ENCODE measurements around the gene SORCS3. TPM values are rescaled to one million over a fixed set of nuclear protein-coding genes. Genes with fewer than 3 reads are reported as not detected.

SORCS3 gene
- total and polyA plus RNA-seq, 2 of the 4 experiments (the other 2 are of a cell fraction): not detected

DNA sequence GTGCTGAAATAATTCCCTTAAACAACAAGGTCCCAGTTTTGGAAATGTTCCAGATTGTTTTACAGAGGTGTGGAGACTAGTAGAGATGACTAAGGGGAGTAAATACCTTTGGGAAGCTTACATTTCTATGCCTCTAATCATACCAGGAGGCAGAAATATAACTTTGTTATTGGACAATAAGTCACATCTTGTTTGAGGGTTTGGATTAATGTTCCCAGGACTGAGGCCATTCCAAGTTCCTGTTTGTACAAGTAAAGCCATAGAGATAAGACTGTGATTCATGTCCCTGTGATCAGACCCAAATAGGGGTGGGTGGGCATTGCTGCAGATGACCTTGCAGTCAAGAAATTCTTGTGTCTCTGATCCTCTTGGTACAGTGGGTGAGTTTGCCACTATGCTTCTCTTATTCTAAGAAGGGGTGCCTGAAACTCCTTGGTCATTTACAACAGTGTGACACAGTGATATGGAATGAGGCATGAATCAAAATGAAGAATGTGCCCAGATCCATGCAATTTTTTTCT, 508.3 kb downstream of the SORCS3 start:
- Histone ChIP-seq H2BK5ac (ENCODE audit: low read depth, low read length, poor library complexity, severe bottlenecking) (no peak overlapping the region), H2BK120ac (ENCODE audit: low read depth, low read length) (no peak overlapping the region), H4K91ac (ENCODE audit: insufficient read depth, low read depth, low read length) (no peak overlapping the region), H3K27ac (ENCODE audit: insufficient read depth, low read length) (no peak overlapping the region), H2AFZ (replicated peaks; ENCODE audit: low read length, poor library complexity) (no peak overlapping the region), H3K9ac (ENCODE audit: low read depth, low read length) (no peak overlapping the region), H3K14ac (replicated peaks; ENCODE audit: low read depth, low read length) (no peak overlapping the region), H3K9me3 (ENCODE audit: control insufficient read depth, insufficient read depth, low read length) (peaks cover 10% of the 10 kb centered on the region), H3K79me1 (ENCODE audit: low read depth in 1 of 2, low read length in 2 of 2) (no peaks in the 10 kb centered on the region), H3K36me3 (ENCODE audit: control insufficient read depth, insufficient read depth, low read length) (no peaks in the 10 kb centered on the region), H2AK5ac (ENCODE audit: low read depth, low read length) (no peak overlapping the region), H4K5ac (ENCODE audit: low read depth, low read length) (no peak overlapping the region), H4K20me1 (ENCODE audit: insufficient read depth, low read length) (no peaks in the 10 kb centered on the region), H3K4ac (ENCODE audit: low read depth, low read length) (no peak overlapping the region), H2BK20ac (ENCODE audit: low read depth, low read length) (no peak overlapping the region), H3K56ac (ENCODE audit: extremely low read depth, insufficient read depth, low read length) (no peak overlapping the region), H3K4me1 (ENCODE audit: control insufficient read depth, insufficient read depth, low read length) (no peaks in the 10 kb centered on the region), H2AK9ac (replicated peaks; ENCODE audit: low read depth, low read length, poor library complexity) (no peak overlapping the region), H3K4me2 (ENCODE audit: low read depth, low read length) (no peak overlapping the region), H2BK15ac (ENCODE audit: low read depth, low read length) (no peak overlapping the region), H3K9me1 (ENCODE audit: insufficient read depth, low read length) (no peaks in the 10 kb centered on the region), H3K27me3 (ENCODE audit: control insufficient read depth, insufficient read depth, low read length) (no peaks in the 10 kb centered on the region), H4K8ac (ENCODE audit: low read depth in 2 of 2, low read length in 2 of 2) (no peak overlapping the region), H3K4me3 (ENCODE audit: insufficient read depth, low read depth, low read length) (no peak overlapping the region), H3K18ac (ENCODE audit: low read depth, low read length) (no peak overlapping the region), H3K23ac (ENCODE audit: low read depth, low read length) (no peak overlapping the region)
- POLR2A ChIA-PET (ENCODE audit: unreplicated experiment): no interaction called here
- BruUV-seq (replicated peaks): no TSS peak
- in situ Hi-C loops (cut with MboI; ENCODE audit: low sequenced_read_pairs) (no loop called here), intact Hi-C loops (cut with micrococcal nuclease) (no loop called here), dilution Hi-C loops (cut with HindIII; ENCODE audit: low sequenced_read_pairs, unreplicated experiment) (no loop called here)
- TF ChIP-seq CHD1 (IDR thresholded peaks at IDR 0.05; ENCODE audit: low read depth, low read length): no peak
- TF ChIP-seq, protein P1, sequence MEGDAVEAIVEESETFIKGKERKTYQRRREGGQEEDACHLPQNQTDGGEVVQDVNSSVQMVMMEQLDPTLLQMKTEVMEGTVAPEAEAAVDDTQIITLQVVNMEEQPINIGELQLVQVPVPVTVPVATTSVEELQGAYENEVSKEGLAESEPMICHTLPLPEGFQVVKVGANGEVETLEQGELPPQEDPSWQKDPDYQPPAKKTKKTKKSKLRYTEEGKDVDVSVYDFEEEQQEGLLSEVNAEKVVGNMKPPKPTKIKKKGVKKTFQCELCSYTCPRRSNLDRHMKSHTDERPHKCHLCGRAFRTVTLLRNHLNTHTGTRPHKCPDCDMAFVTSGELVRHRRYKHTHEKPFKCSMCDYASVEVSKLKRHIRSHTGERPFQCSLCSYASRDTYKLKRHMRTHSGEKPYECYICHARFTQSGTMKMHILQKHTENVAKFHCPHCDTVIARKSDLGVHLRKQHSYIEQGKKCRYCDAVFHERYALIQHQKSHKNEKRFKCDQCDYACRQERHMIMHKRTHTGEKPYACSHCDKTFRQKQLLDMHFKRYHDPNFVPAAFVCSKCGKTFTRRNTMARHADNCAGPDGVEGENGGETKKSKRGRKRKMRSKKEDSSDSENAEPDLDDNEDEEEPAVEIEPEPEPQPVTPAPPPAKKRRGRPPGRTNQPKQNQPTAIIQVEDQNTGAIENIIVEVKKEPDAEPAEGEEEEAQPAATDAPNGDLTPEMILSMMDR (conservative IDR thresholded peaks at IDR 0.05; ENCODE audit: low read depth, low read length): no peak
- TF ChIP-seq, protein P2, sequence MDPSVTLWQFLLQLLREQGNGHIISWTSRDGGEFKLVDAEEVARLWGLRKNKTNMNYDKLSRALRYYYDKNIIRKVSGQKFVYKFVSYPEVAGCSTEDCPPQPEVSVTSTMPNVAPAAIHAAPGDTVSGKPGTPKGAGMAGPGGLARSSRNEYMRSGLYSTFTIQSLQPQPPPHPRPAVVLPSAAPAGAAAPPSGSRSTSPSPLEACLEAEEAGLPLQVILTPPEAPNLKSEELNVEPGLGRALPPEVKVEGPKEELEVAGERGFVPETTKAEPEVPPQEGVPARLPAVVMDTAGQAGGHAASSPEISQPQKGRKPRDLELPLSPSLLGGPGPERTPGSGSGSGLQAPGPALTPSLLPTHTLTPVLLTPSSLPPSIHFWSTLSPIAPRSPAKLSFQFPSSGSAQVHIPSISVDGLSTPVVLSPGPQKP (IDR thresholded peaks at IDR 0.05; ENCODE audit: borderline replicate concordance, low read depth, low read length): no peak
- no peak for TF ChIP-seq POLR2A (IDR thresholded peaks at IDR 0.05; ENCODE audit: low read depth, low read length)
- TF ChIP-seq BHLHE40 (IDR thresholded peaks at IDR 0.05; ENCODE audit: low read depth, low read length): no peak
- no peak for TF ChIP-seq MXI1 (IDR thresholded peaks at IDR 0.05; ENCODE audit: borderline replicate concordance, low read depth, low read length)
- no peak for TF ChIP-seq SMC3 (IDR thresholded peaks at IDR 0.05; ENCODE audit: low read depth, low read length)
- ATAC-seq (ENCODE audit: low read depth): no peak
- no peak for DNase-seq
- CTCF ChIA-PET: no interaction called here

All from IMR-90 (cell line).